CD4-positive, alpha-beta T cell treated with Interleukin-17A for 1 hour (primary cell): ENCODE data around the gene HS6ST2.

Experiments used
- DNase-seq: peaks from one replicate; pipeline ENCODE4 v3.0.0-alpha.2; 2020

The HS6ST2 gene

DNA sequence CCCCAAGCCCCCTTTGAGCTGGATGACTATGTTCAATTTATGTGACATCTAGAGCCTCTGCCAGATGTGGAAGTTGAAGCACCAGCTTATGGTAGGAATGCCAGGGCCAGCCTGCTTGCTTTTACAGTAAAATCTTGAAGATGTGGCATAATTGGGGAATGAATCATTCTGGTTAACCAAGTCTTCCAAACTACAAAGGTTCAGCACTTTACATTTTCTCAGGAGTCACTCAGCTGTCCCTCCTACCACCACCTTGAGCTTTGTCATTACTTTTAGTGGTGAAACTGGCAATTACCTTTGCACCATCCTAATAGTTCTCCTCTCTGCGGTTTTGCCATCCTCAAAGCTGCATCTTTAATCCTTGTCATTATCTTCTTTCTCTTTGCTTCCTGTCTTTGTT is 172.2 kb downstream of the HS6ST2 start:
- DNase-seq: no peak

DNA sequence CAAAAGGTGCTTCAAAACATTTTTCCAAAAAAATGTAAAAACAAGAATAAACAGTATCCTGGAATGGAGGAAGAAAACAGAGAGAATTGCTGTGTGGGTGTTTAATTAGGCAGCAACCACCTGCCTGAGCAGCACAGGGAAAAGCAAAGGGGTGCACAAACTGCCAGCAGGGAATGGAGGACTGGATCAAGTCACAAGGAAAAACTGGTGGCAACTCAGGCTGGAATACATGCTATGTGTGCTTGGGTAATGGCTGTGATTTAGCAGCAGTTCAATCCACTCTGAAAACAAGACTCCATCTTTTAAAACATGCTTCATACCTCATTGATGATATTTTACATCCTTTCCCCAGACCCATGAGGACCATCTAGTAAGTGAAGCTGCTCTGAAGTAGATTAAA is 179.5 kb downstream of the HS6ST2 start:
- no peak for DNase-seq

DNA sequence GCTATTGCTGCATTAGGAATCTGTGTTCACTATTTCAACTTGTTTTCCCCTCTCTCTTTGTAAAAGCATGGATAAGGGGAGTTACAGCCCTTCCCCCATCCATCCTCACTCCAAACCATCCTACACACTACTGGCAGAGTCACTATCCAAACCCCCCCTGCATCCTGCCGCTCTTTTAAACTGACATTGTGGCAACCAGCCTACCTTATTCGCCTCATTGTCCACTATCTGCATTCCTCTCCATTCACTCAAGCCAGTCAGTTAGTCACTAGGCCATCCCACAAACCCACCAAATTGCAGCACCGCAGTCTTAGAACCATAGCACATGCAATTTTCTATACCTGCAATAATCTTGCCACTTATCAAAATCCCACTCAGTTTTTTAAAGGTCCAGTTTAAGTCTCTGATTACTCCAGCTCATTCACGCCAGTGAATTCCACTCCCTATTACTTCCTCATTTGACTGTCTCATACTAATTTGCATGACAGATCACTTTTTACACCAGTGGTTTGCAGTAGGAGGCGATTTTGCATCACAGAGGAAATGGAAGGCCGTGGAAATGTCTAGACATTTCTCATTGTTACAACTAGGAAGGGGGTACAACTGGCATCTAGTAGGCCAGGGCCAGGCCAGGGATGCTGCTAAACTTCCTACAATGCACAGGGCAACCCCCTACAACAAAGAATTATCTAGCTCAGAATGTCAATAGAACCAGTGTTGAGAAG is 181.8 kb downstream of the HS6ST2 start:
- no peak for DNase-seq

DNA sequence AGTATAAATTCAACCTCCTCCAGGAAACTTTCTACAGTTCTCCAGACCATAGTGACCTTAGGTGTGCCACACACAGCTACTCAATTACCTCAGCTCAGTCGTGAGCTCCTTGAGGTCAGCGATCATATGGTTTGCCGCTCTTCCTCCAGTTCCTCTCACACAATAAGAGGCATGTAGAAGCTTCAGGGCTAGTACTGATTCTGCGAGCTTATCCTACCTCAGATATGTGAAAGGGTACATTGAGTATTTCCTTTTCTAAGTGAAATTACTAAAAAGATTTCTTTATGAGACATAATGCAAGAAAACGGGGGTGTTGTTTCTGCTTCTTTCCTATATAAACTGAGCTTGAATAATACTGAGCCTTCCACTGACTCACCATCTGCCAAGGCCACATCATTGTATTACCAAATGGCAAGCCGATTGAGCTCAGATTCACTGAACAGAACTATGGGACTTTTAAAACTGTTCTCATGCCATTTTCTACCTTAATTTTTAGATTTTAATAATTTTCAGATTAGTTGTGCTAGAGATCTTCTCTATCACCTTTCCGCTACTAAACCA is 183.1 kb downstream of the HS6ST2 start:
- no peak for DNase-seq

DNA sequence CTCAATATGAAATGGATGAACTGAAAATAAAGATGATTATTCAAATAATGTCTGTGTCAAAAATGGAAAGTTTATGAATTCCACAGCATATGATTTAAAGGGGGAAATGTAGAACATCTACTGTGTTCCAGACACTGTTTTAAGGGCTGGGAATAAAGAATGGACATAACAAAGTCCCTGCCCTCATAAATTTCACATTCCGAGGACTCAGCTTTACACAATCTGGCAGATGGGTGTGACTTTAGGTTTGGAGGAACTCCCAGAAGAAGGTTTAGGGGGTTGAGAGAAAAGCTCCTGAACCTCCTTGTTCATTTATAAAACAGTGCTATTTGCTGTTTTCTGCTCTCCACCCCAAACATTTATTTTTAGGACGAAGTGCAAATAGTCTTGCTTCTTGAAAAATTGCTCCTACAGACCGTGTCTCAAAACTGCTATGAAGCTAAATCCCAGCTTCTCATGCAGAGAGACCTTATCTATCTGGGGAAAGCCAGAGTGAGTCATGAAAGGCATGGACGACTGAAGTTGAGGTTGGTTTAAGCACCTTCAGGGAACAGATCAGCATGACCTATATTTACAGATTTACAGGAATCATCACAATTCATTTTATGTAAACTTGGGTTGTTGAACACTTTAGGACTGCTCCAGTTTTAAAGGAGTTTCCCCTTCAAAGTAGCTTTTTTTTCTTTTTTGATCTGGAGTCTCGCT is 184.3 kb downstream of the HS6ST2 start:
- DNase-seq: no peak

DNA sequence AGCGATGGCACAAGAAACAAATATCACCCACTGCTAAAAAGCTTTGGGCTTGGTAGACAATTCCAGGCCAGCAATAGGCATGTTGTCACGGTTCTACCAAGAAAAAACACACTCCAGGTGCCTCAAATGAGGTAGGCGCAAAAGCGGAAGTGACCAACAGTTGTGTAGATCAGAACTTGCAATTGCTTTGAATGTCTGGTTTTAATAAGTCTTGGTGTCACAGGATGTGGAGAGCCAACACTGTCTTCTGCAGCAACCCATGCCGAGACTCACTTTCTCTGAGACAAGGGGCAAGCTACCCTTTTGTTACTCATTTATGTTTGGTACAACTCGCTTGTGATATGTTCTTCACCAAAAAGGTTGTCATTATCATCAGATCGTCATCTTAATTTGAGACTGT is 188.8 kb downstream of the HS6ST2 start:
- DNase-seq: no peak

DNA sequence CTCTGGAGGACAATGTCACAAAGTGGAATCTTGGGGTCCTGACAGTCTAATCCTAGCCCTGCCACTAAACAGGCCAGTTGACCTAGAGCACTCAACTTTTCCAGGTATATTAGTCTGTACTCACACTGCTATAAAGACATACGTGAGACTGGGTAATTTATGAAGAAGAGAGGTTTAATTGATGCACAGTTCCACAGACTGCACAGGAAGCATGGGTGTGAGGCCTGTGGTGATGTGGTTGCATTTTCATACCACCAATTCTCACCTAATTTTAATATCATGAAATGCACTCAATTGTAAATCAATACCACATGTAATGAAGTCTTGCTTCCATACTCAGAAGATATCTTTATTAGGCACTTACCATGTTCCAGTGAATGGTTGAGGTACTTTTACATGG is 192.0 kb downstream of the HS6ST2 start:
- DNase-seq: no peak

DNA sequence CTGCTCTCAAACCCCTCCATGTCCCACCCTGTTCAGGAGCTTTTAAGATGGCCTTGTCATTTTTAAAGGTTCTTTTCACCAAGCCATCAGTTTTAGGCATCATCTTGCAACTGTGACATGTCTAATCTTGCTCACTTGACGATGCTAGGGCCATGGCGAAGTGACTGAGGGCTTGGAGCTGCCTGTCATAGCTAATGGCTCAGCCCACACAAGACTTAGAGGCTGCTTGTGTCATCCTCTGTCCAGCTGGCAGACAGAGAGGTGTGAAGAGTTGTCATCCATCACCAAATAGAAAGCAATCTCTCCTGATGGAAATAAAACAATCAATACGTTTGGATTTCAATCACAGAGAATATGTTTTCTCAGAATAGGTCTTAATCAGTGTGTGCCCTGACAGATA is 194.9 kb downstream of the HS6ST2 start:
- DNase-seq: no peak

DNA sequence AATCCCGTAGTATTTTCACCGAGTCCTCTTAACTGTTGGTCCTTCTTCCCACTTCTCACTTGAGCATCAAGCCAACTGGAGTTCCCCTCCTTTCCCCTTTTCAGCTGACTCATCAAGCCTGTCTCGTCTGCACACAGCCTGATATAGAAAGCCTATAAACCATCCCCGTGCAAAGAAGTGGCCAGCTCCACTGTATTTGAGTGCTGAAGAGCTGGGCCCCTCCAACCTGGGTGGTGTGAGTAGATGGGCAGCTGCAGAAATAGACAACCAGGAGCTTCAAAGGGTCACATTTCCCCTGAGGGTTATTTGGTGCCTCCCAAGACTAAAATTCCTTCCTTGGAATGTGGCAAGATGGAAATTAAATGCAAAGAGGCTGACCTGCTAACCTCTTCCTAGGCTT is 199.7 kb downstream of the HS6ST2 start:
- DNase-seq: no peak

DNA sequence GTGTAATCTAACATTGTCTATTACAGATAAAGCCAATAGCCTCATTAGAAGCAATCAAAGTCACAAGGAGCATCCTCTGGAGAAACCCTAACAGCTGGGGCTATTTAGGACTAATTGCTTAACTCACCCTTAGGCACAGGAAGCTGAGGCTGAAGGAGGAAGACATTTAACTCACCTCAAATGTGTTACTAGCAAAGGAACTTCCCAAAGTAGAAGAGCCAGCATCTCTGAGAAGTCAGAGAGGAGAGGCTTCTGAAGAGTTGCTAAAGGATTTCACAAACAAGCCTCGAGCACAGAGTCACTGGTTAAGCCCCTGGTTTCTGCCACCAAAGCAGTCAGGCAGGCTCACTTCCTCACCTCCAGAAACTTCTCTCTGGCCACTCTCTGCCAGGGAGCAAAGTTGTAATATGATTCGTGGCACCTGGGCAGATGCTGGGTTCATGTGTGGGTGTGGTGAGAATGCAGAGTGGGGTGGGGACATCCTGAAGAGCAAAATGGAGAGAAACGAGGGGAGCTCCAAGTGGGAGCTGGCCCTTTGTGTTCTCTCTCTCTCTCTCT is 201.3 kb downstream of the HS6ST2 start:
- DNase-seq: no peak

DNA sequence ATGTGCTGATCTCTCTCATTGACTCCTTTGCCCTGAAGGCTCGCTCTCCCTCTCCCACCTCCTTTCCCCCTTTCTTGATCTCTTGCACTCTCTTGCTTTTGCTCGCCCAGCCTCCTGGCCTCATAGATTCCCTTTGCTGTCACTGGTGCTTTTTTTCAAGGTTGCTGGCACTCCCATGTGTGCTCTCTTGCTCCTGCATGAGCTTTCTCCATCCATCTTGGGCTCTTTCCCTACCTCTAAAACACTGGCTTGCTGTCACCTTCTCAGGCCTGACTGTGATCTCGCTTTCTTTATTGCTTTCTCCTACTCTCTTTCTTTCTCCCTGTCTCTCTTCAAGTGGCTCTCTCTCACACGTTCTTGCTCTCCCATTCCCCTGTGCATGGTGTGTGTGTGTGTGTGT is 202.0 kb downstream of the HS6ST2 start:
- DNase-seq: no peak

DNA sequence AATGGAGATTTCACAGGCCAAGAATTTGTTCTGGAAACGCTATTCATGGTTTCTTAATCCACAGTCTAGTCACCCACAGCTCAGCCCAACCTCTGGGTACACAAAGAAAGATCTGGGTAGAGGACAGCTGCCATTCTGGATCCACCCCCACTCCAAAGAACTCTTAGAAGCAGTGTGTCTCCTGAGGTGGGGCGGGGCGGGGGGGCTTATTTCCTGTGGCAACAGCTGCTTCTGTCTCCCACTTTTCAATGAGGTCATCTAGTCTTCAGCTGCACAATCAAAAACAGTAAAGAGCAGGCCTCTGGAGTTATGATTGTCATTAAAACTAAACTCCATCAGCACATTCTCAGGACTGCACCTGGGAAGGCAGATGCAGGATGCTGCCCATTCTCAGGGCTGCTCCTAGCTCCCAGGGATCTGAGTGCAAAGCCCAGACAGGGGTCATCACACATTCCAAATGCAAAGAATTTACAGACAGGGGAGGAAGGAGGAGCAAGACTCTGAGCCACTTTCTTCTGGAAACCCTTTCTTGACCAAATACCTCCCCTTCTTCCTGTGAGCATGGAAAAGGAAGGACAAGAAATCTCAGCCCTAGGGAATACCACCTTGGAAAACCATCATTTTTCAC is 207.3 kb downstream of the HS6ST2 start:
- DNase-seq: no peak

DNA sequence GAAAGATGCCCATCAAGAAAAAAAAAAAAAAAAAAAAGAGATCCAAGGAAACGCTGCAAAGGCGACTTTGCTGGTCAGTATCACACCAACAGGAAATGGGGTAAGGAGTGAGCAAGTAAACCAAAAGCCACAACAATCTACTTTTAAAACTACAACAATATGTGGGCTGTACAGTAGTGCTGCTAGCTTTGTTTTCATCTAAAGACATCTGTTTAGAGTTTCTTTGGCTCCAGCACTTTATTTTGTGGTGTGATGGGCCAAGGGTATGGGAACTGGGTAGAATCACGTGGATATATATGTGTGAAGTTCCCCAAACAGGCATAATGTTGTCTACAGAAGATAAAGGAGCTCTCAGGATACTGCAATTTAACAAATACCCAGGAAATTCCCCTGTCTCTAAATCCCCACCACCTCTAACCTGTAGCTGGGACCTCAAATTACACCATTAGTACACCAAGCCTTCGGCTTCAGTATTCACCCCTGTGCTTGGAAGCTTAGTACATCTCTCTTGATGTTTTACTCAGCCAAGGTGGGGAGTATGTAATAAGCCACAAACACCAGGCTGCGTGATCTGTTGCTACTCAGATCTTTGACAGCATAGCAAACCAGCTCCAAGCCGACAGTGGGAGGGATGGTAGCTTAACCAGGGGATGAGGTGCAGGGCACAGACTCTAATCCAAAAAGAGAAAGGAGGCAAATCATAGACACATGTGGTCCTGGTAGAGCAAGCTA is 207.9 kb downstream of the HS6ST2 start:
- DNase-seq: no peak

DNA sequence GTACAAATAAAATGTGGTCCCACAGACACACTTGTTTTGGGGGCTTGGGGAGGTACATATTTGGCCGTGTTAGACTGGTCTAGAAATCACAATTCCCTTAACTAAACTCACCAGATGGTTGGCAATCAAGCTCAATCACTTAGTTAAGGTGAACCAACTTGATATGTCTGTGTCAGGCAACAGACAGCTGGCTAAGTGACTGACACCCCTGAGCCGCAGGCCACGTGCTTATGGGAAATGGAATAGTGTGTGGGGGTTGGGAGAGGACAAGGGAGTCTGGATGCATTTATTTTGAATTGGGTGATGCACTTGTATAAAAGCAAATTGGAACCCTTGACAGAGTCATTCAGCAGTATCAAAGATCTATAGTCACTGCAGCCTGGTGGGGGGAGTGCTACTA is 209.0 kb downstream of the HS6ST2 start:
- no peak for DNase-seq

DNA sequence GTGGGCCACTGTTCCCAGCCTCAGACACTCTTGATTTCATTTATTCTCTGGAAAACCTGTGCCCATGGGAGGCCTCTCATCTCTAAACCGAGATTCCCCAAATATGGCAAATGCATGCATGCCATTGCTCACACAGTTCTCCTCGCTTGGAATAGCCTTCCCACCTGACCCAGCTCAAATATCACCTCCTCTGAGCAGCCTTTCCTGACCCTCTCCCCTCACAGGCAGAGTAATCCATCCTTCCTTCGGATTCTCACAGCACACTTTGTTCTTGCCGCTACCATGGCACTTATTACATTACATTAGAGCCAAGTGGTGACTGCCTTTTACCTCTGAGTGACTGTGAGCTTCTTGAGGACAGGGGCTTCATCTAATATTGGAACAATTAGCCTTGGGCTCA is 209.5 kb downstream of the HS6ST2 start:
- no peak for DNase-seq

DNA sequence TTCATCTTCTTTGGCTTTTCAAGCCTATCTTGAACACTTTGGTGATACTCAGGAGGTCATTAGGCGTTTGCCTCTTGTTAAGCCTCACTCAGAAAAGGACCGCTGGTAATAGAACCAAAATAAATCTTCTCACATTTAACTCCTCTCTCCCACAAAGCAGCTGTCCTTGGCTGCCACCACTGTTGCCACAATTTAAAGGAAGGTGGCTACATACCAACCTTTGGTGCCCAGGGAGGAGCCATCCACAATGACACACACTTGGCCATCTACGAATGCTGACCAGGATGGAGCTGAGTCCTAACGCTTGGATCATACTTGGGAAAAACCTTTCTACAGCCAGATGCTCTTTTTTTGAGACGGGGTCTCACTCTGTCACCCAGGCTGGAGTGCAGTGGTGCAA is 210.2 kb downstream of the HS6ST2 start:
- DNase-seq: no peak

DNA sequence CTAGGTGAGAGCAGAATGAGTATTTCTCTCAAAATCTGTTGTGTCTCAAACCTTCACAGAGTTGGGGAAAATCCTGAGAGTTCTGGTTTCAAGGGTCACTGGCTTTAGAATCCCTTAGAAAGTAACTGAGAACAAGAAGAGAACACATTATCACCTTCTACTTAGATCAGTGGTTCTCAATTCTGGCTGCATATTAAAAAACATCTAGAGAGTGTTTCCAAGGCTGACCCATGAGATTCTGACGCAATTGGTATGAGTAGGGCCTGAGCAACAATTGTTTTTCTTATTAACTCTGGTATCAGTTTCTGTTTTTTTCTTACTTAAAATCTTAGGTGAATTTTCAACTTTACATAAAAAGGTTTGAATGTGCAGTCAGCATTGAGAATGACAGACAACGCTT is 212.8 kb downstream of the HS6ST2 start:
- DNase-seq: no peak

DNA sequence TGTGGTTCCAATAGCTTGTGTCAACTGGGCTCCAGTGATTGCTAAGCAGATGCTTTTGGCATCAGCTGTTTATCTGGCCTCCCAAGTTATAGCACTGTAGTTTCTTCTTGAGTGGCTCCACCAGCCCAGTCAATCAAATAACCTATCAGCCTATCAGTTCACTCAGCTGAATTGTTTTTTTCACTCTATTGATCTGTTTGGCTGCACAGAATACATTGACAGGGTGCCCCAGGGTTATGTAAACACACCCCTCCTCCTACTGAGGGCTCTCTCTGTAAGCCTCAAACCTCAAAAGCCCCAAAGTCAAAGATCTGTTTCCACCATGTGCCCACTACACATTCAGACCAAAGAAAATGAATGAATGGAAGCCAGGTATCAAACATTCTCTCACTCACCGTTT is 214.0 kb downstream of the HS6ST2 start:
- no peak for DNase-seq

DNA sequence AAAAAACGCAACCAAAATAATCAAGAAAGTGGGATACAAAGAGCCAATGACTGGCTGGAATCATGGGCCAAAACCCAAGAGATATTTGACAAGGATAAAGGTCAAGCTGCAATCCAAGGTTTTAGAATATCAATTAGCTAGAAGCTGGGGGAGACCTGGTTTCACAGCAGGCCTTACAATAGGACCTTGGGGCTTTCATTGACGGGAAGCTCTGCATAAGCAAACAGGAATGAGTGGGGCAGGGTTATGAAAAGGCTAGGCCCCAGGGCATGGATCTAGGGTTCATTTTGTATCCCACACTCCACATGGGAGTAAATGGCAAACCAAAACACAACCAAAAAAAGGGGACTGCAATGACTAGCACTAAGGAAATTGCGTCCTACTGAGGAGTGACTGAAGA is 215.3 kb downstream of the HS6ST2 start:
- DNase-seq: no peak

DNA sequence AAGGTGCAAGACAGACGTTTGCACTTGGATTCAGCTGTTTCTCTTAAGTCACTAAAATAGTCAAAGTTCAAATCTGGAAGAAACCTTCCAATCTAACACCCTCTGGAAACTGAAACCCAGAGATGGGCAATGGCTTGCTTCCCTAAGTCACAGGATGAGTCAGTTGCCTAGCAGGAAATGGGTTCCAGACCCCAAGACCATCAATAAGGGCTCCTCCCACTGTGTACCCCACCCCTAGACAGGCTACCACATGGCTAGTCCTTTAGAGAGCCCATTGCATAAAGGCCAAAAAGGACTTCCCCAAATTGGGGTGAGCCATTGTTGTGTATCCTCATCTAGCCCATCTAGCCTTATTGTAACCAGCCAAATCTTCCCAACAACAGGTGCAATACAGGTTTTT is 216.2 kb downstream of the HS6ST2 start:
- no peak for DNase-seq

DNA sequence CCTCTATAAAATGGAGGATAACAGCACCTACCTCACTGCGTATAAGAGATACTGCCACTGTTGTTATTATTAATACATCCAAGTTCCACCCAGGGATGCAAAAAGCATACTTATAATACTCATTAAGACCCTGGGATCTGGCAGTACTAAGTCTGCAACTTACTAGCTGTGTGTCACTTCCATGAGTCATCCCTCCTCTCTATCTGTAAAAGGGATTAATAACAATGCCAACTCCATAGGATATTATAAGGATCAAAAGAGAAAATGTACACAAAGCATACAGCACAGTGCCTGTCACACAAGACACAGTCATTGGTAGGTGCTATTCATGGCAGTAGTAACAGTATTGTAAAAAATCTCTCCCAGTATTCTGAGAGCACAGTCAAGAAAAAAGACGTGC is 216.7 kb downstream of the HS6ST2 start:
- no peak for DNase-seq

DNA sequence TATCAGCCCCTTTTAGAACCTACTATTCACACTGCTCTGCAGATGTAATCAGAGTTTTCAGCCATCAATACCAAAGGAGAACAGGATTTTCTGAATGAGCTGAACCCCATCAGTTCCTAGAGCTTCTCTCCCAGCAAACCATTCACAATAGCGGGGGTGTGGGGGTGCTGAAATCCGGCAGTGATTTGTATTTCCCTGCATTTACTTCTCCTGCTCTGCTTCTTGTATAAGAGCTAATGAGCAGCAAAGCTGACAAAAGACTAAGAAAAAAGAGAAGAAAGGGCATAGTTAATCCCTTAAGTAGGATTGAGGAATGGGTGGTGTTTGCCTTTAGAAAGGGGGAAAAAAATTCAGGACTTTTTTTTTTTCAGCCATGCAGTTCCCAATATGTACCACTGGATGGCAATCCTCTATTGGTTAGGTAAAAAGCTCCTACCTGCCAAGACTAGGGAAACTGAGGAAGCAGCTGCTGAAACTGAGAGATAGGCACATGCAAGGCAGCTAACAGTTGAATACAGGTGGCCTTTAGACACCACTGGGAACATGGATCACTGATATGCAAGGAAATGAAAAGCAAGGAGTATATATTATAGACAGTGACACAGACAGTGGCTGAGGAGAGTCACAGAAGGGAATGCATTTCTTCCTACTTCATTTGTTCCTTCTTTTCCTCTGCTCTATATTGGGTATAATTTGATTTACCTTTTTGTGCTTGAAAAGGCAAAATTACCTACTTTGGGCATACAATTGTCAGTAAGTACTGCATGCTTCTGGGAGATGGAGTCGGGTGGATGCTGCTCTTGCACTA is 217.9 kb downstream of the HS6ST2 start:
- no peak for DNase-seq
